Stimulated activated CD4-positive, alpha-beta T cell treated with anti-CD3 and anti-CD28 coated beads, TNF-alpha, amount 100 ng/mL, for 24 hours (primary cell): Measurements from ENCODE around the gene OBSL1.

Experiments used
- DNase-seq, 3 experiments: peaks; one replicate each; pipeline ENCODE4 v3.0.0-alpha.2; 2020; ENCODE audit warnings: low read depth in 3 of 3

OBSL1 gene

DNA sequence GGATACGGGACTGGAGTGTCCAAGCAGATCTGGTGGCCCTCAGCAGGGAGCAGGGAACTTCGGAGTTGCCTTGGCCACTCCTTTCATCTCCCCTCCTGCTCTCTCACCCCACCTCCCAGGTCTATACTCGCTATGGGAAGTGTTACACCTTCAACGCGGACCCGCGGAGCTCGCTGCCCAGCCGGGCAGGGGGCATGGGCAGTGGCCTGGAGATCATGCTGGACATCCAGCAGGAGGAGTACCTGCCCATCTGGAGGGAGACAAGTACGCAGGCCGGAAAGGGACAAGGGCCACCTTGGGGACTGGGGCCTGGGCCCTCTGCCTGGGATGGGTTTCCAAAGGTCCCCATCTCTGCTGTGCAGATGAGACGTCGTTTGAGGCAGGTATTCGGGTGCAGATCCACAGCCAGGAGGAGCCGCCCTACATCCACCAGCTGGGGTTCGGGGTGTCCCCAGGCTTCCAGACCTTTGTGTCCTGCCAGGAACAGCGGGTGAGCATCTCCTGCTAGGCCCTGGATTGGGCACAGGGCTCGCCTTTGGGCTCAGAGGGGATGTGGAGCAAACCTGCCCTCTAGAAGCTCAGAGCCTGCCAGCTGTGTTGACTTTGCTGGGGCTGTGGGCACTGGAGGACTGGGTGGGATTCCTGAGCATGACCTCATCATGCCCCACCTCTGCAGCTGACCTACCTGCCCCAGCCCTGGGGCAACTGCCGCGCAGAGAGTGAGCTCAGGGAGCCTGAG, 39.5 kb downstream of the OBSL1 start:
- no peak for DNase-seq

DNA sequence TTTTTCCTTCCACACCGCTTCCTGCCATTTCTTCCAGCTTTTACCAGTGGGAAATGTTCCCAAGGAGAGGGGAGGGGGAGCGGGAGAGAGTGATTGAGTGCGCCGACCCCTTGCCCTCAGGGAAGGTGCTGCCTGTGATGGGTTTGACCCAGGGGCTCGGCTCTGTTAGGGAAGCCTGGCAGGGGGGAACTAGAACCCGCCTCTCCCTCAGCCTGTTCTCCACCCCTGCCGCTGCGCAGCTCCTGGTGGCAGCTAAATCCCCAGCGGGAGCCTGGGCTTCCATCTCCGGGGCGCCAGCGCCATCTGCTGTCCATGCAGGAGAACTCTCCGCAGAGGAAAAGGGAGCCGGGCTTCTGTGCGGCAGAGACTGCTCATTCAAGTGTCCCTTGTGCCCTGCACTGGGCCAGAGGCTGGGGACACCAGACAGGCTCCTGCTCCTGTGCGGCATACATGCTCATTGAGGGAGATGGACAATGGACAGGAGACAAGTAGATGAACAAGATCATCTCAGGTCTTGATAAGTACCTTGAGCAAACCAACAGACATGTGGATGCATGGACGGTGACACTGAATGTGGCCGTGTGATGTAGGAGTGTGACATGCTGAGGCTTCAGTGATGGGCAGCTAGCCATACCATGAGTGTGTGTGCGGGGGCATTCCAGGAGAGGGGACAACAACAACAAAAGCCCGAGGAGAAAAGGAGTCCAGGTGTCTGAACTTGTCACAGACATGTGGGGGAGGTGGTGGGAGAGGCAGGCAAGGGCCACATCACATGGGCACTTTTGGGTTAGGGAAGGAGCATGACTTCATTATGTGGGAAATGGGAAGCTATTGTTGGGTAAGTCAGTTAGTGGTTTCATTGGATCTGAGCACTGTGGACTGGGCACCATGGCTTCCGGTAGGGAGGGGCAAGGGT, 41.0 kb downstream of the OBSL1 start:
- peak; percentile 79 to 83 (median 83) for DNase-seq

DNA sequence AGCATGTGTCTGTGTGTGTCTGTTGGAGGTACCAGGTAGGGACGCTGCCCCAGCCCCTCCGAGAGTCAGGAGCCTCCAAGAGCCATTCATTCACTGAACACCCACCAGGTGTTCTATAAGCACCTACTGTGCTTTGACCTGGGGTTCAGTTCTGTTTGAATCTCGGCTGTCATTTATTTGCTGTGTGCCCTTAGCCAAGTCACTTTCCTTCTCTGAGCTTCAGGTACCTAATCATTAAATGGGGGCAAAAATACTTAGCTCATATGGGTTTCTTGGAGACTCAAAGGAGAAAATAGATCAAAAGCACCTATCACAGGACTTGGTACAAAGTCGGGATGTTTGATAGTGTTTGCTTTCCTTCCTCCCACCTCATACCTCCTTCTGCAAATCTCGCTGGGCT, 43.9 kb downstream of the OBSL1 start:
- no peak for DNase-seq

DNA sequence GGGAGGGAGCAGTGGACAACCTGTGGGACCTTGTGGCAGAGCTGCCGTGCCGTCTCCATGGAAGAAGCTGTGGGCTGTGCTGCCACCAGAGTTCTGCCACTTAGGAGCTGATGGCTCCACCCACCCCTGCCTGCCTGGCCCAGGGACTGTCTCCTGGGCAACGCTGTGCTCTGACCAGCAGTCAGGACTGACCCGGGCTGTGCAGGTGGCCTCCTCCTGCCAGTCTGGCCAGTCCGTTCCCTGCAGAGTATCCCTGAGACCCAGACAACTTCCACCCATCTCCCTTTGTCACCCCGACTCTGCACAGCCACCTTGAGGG, 44.3 kb downstream of the OBSL1 start:
- DNase-seq = no peak

DNA sequence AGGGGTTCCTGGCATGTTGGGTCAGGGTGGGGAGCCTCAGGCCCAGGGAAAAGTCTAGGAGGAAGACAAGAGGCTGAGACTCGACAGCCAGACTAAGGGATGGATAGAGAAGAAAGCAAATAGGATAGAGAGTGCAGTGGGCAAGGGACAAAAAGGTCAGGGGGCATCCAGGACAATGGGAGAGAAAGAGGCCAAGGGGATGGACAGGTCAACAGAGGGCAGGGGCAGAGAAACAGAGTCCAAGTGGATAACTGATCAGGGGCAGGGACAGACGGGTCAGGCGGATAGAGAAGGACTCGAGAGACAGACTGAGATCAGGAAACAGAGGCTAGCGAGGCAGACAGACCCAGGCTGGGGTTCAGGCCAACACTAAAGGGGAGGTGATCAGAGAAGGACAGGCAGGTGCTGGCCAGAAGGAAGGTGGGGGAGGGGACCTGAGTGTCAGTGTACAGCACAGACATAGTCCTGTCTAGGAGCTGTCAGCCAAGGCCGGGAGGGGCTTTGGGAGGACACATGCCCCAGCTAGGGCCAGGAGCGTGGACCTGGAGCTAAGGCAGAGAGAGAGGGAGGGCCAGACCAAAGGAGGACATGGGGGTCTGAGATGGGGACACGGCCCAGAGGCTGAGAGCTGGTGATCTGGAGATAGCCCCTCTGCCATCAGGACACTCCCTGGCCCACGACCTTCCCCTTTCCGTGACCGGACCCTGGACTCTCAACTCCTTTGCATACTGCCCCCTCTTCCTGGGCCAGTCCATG, 44.8 kb downstream of the OBSL1 start:
- no peak for DNase-seq

DNA sequence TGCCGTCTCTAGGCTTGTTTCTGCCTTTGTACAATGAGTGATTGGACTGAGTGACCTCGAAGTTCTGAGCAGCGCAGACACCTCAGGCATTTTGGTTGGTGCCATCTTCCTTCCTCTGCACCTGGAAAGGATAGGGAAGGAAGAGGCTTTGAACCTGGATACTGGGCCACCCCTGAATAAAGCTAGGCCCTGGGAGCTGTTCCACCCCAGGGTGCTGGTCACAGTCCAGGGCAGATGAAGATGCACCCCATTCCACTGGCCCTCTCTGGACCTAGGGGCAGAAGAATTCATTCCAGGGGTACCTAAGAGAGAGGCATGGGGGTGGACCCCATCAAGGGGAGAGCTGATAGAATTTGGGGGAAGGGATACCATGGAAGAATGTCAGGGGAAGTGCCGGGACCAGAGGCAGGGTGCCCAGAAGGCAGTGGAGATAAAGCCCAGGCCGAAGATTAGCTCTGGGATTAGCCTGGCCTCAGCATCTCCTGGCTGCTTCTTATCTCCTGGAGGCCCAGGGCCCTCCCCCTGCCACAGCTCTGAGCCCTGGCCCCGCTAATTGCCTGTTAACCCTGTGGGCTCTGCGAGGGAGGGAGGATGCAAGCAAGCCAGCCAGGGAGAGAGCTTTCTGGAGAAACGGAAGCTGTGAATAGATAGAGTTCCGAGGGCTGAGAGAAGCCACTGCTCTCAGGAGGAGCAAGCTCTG, 45.7 kb downstream of the OBSL1 start:
- no peak for DNase-seq

DNA sequence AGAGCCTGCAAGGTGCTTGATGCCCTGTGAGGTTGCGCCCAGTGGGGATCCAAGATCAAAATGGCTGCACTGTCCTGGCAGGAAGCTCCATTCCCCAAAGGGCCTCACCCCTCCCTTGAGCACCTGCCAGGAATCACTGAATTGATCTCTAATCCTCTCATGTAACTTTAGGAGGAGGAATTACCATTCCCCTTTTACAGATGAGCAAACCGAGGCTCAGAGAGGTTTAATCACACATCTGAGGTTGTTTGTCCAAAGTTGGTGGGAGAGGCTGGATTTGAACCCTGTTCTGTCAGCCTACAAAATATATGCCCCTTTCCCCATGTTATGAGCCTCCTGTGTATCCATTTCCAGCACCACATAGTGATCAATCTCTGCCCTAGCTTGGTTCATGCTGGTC, 46.5 kb downstream of the OBSL1 start:
- DNase-seq = no peak

DNA sequence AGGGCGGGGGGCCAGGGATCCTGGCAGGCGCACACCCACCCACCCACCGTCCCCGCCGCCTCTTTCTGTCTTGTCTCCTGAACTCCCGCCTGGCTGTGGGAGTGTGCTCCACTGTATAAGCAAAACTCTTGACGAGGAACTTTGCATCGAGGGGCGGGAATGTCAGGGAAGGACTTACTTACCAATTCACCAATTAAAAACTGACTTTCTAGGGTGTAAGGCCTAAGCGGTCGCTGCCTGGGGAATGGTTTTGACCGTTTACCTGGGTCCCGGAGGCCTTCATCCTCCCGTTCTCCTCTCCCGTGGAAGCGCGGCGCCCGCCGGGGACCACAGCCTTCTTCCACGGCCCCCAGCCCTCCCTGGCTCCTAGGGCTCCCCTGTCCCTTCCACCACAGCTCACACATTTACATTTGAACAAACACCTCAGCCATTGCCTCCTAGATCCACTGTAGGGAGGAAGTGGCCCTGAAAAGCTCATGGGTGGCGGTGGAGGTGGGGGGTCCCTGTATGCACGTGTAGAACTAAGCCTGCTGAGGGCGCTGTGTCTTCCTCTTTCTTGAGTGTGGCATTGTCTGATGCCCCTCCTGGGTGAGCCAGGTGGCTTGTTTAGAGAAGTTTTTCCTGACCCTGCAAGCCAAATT, 48.2 kb downstream of the OBSL1 start:
- DNase-seq = no peak

DNA sequence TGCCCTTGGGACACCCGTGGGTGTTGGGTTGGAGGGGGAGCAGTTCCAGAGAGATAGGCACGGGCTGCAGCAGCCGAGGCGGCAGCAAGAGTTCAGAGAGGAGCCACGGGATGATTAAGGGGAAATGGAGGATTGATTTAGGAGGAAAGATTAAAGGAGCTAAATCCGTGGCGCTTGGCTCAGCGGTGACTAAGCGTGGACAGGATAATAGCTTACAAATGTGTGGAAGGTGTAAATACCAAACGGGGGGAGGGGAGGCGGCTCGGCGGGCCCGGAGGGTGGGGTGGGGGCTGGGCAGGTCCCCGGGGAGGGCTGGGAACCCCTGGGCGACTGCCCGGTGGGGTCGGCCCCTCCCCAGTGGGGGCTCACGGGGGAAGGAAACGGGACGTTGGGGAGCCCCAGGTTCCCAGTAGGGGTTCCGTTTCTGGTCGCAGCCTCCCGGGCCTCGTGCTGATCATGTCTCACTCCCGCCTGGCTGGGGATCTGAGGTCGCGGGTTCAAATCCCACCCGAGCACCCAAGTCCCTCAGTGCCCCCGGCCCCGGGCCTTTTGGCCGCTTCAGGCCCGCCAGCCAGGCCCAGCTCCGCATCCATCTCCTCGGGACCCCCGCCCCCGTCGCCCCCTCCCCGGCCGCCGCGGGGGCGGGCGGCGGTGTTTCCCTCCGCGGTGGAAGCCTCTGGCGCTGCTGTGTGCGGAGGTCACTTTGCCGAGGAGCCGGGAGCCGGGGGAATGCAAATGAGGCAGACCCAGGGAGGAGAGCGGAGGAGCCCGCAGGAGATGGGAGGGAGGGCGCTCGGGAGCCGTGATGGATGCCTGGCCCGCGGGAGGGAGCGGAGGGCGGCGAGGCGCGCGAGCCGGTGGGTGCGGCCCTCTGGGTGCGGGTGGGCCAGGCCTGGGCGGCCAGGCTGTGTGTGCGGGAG, 49.0 kb downstream of the OBSL1 start:
- no peak for DNase-seq

DNA sequence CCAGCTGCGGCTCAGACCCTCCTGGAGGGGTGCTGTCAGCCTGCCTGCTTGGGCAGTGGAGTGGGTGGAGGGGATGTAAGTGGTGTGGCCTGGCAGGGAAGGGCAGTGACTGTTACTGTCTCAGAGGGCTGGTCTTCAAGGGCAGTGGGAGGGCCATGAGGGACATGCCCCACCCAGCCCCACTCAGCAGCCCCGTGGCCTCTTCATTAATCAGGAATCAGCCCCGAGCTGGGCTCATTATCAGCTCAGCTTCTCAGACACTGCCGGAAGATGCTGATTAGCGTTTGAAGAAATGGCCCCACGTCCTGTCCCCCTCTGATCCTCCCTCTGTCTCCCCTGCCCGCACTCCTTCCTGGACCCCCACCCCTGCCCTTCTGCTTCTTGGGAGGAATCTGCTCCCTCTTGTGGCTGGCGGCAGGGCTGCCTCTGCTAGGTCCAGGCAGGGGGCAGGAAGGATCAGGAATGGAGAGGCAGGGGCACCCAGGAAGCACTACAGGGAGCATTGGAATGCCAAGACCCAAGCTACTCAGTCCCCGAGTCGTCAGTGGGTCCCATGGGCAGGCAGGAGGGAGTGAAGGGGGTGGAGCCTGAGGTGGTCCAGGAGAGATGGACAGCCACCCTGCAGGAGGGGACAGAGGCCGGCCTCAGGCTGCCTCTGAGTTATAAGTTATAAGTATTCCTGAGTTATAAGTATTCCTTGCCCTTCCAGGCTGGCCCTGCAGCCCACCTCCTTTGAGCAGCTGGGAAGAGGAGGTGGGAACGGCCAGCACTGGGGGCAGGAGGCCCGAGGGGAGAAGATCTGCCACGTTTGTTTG, 50.1 kb downstream of the OBSL1 start:
- no peak for DNase-seq

DNA sequence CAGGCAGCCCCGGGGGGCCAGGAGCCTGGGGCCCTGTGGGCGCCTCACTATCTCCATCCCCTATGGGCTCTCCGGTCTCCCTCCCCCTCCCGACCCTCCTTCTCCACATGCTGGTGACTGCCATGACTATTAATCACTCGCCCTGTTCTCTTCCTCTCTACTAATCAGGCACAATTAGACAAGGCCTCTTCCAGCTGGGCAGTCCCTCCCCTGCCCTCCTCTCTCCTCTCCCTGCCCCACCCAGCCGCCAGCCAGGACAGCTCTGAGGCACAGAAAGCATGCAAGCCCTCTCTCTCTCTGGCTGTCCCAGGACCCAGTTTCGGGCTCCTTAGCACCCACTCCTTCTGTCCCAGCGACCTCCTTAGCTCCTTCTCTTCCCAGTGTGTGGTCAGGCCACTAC, 51.3 kb downstream of the OBSL1 start:
- DNase-seq = no peak

DNA sequence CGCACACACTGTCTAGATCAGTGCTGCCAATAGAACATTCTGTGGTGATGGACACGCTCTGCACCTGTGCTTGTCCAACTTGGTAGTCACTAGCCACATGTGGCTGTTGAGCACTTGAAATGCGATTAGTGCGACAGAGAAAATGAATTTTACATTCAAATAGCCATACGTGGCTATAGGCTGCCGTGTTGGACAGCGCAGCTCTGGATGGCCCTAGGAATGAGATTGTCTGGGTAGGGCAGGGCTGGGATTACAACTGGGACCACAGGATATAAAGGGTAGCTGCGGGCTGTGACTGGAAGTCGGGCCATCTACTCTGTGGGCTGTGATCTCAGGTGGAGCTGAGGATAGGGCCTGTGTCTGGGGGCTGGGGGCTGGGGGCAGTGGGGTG, 51.8 kb downstream of the OBSL1 start:
- DNase-seq = no peak

DNA sequence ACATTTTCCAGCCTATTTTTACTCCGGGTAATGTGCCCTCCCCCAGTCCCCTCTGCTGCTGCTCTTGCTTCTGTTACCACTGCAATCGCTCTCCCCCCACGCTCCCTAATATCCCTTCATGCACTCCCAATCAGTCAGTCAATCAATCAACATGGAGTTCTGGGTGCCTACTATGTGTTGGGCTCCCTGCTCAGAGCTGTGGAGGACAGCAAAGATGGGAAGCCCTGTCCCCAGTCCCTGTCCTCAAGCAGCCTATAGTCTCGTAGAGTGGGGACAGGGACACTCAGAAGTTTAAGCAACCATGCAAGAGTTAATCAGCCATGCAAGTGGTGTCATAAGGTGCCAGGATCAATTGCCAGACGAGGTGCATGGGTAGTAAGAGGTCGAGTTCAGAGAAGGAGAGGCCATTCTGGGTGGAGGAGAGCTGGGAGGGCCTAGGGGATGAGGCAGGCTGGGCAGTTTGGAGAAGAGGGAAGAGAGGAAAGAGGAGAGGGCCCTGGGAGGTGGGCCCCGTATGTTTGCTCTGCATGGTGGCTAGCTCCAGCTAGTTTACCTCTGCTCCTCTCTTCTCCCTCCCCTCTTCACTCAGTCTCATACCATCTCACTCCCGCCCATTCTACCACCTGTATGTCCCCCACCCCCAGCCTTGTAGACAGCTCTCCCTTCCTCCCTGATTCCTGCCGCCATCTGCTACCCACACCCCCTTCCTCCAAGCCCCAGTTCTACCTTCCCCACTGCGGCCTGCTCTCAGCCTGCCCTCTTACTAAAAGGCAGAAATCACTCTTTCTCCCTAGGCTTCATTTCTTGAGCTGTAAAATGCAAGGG, 53.2 kb downstream of the OBSL1 start:
- no peak for DNase-seq

DNA sequence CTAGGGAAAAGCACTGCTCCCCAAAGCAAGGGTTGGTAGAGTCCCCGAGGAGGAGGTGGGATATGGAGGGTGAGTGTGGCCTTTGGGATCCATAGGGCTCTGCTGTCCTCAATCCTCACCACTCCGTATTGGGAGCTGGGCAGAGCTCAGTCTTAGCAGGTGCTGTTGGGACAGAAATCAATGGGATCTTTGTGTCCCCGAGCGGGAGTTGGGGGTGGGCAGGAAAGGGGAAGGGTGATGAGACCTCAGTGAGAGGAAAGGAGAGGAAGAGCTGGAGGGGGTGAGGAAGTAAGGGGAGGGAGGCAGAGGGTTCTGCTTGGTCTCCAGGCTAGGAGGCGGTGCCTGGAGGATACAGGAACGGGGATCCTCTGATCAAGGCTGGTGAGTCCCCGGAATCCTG, 54.5 kb downstream of the OBSL1 start:
- no peak for DNase-seq

DNA sequence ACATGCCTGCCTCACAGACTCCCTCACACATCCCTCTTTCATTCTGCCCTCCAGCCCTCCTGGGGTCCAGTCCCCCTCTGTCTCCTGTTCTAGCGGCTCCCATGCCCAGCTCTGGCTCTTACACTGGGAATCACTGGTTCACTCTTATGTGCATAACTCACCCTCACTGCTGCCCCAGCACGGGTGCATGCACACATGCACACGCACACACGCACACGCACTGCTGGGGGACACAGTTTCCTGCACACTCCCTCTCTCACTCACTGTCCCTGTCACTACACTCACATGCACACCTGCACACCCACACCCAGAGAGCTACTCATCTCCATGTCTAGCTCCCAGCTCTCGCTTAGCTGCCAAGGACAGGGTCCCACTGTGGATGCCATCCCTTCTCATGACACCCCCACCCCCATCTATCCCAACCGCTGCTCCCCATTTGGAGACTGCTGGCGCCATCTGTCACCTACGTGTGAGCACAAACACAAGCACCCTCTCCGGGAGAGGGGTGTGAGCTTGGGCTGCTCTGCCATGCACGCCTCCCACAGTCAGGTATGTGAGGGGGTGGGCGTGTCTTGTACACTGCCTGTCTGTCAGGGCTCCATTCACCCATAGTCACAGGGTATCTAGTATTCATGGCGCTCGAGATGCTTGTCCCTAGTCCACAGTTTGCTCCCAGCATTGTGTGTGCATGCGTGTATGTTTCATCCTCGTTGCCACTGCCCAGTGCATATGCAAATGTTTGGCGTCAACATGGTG, 55.3 kb downstream of the OBSL1 start:
- no peak for DNase-seq

DNA sequence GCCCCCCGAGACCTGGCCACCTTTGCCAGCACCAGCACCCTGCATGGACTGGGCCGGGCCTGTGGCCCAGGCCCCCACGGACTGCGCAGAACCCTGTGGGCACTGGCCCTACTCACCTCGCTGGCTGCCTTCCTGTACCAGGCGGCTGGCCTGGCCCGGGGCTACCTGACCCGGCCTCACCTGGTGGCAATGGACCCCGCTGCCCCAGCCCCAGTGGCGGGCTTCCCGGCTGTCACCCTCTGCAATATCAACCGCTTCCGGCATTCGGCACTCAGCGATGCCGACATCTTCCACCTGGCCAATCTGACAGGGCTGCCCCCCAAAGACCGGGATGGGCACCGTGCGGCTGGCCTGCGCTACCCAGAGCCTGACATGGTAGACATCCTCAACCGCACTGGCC, 56.5 kb downstream of the OBSL1 start:
- no peak for DNase-seq

DNA sequence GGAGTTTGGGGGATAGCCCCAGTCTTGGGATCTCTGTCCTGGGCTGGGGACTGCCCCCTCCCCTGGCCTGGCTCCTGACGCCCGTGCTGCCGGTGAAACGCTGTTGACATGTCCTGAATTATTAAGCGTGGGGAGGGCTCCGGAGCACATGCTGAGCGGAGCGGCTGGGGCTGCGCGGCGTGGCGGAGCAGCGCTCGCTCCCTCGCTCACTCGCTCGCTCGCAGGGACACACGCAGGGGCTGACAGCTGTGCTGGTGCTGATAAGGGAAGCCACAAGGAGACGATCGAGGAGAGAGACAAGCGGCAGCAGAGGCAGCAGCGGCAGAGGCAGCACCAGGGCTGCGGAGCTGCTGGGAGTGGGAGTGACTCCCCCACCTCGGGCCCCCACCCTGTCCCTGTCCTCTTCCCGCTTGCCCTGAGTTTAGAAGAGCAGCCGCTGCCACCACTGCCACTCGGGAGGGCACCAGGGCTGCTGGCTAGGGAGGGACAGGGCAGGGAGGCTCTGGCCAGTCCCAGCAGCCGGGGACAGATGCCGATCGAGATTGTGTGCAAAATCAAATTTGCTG, 57.1 kb downstream of the OBSL1 start, which contains the start of gene ASIC4:
Gene ASIC4, plus strand, starts transcription at position 287 of the 566 bp plus-strand sequence. Its CDS starts 243 bp downstream, at position 530.
- DNase-seq = no peak
